HG03139 (cell line): ENCODE measurements around the gene ADCY5.

Source experiments
- ATAC-seq: cut with Tn5 transposase; IDR thresholded peaks from one replicate; pipeline ENCODE4 v1.9.1; 2021; ENCODE audit not compliant: unreplicated experiment

ADCY5 gene

GRCh38 chr3:123388042-123388441 is 60.8 kb downstream of the ADCY5 start:
- no peak for ATAC-seq

- ATAC-seq: no peak
Observed at GRCh38 chr3:123387532-123387931, 61.4 kb downstream of the ADCY5 start.

DNA sequence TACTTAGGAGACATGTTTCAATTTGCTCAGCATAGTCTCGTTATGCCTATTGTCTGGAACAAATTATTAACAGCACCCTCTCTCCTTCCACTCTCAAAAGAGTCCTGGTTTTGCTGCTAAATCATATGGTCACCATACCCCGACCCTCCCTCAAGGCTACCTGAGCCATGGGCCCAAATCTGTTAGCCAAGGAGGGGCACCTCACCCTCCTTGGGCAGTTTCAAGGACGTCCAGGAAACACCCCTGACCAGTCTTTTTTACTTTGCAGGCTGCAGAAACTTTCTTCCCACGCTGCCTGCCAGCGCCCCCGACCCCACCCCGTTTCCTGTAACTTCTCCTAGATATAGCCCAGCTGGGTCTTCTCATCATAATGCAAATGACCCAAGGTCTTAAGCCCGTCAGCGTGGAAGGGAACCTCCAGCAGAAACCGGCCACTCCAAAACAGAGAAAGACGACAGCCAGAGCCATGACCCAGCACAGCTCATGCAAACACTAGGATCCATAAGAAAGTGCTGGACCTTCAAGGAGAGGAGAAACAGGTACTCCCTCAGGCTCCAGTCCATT is 62.3 kb downstream of the ADCY5 start:
- ATAC-seq: no peak

GRCh38 chr3:123385981-123386380 is 62.9 kb downstream of the ADCY5 start:
- ATAC-seq: no peak

DNA sequence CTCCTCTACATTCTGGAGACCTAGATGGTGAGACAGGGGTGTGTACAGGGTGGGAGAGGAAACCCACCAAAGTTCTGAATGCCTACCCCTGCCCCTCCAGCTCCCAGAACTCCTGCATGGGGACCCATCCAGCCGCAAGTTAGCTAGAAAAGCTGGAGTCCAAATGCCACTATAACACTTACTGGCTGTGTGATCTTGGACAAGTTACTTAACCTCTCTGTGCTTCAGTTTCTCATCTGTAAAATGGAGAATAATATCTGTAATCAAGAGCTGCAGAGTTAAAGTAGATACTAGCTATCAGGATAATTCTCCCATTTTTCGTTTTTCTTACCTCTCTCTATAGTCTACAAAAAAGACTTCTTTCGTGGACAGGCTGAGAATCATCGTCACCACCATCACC is 63.4 kb downstream of the ADCY5 start:
- ATAC-seq: no peak

- ATAC-seq: no peak
Observed at GRCh38 chr3:123385001-123385401, 63.9 kb downstream of the ADCY5 start.

GRCh38 chr3:123384256-123384655 is 64.6 kb downstream of the ADCY5 start:
- no peak for ATAC-seq

DNA sequence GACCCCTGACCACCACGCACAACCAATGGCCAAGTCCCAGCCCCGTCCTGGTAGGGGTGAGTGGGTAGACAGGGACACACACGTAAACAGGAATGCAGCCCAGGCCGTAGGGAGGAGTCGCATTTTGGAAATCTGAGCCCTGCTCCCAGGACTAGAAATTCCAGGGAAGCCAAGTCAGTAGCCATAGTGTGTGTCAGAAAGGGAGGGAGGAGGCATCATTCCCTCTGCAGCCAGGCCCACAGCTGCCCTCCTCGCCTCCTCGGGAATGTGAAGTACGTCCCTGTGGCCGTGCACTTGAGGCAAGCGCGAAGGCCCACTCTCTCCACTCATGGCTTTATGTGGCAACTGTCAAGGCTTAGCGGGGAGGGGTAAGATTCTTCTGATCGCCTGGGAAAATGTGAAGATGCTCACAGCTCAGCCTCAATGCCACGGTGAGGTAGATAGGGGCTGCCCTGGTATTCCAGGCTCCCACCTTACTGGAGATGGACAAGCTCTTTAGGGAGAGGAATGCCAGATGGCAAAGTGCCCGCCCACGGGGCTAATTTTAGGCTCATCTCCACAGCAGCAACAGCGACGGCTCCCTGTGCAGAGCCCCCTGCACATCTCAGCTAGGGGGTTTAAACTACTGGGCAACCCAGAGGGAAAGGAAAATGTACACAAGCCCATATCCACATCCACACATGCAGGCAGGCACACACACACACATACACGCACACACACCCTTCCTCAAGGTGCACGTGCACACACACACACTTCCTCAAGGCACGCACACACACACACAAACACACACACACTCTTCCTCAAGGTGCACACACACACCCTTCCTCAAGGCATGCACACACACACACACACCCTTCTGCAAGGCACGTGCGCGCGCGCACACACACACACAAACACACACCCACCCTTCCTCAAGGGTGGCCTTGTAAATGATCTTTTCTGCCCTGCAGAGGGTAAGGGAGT is 65.5 kb downstream of the ADCY5 start:
- ATAC-seq: no peak

DNA sequence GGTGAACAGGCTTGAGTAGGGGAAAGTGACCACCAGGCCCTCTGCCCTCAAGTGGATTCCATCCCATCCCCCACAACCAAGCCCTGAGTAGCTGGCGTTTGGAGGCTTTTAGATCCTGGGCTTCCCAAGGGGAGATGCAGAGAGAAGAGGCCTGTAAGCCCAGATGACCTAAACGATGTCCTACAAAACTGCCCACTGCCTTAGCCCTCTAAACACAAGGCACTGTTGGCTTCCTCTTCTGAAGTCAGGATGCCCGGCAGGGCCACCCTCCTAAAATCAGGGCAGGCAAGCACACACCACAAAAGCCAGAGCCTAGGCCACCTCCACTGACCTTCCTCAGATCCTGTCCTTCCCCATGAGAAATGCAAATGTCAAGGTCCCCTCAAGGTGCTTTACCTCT is 68.6 kb downstream of the ADCY5 start:
- no peak for ATAC-seq

DNA sequence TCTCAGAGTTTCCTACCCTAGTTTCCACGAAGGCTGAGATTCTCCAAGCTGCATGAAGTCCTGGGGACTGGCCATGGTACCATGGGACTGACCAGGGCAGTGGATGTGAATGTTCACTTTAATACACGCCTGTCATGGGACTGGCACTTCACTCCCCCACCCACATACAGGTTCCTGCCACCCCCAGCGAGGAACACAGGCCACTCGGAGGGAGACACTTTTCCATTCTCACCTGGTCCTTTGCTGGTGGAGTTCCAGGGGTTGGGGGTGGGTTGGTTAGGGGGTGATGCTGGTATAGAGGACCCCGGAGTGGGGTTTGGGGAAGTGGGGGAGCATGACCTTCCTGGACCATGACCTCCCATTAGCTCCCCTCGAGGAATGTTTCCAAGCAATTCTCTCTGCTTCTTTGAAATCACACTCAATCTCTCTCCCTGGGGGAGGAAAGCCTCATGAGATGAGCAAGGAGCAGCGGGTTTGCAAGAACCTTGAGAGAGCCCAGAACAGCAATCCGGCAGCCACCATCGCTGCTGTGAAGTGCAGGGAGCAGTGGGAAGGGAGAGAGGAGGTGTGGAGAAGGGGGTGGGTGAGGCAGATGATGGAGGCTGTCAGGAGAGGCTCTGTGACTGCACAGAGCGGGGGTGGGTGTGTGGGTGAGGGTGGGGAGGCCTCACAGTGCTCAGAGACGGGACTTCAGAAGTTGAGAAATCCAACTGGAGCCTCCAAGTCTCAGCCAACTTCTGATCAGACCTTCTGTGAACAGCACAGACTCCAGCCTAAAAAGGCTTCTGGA is 69.7 kb downstream of the ADCY5 start:
- no peak for ATAC-seq

- ATAC-seq: no peak
Observed at GRCh38 chr3:123378409-123378915, 70.4 kb downstream of the ADCY5 start.

- no peak for ATAC-seq
Observed at GRCh38 chr3:123377243-123377740, 71.6 kb downstream of the ADCY5 start.

DNA sequence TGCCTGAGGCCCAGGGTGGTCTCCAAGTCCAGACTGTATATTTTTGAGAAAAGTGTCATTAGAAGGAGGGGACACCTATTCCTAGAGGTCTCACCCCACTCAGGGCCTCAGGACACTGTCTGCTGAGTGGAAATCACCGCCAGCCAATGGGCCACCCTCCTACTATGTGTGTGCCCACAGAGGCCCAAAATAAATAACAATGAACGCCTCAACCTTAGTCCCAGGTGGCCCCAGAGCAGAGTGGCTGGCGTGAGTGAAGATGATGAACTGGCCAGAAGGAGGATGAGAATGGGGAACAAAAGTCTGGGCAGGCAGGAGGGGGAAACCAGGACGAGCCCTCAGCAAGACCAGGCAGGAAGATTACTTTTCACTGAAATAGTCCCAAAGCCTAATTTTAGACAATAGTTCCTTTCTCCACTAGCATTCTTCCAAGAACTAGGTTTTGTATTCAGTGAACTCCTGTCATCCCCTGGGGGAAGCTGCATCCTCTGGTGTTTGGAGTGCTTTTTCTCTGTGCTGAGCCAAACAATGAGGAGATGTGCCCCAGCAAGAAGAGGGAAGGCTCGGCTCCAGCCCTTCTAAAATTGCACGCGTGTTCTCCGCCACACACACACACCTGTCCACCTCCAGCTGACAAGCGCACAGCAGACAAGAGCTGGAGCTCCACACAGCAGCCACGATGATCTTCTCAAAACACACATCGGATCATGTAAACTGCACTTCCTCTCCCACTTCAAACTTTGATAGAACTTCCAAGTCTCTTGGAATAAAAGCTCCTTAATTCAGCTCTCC is 72.2 kb downstream of the ADCY5 start:
- no peak for ATAC-seq

DNA sequence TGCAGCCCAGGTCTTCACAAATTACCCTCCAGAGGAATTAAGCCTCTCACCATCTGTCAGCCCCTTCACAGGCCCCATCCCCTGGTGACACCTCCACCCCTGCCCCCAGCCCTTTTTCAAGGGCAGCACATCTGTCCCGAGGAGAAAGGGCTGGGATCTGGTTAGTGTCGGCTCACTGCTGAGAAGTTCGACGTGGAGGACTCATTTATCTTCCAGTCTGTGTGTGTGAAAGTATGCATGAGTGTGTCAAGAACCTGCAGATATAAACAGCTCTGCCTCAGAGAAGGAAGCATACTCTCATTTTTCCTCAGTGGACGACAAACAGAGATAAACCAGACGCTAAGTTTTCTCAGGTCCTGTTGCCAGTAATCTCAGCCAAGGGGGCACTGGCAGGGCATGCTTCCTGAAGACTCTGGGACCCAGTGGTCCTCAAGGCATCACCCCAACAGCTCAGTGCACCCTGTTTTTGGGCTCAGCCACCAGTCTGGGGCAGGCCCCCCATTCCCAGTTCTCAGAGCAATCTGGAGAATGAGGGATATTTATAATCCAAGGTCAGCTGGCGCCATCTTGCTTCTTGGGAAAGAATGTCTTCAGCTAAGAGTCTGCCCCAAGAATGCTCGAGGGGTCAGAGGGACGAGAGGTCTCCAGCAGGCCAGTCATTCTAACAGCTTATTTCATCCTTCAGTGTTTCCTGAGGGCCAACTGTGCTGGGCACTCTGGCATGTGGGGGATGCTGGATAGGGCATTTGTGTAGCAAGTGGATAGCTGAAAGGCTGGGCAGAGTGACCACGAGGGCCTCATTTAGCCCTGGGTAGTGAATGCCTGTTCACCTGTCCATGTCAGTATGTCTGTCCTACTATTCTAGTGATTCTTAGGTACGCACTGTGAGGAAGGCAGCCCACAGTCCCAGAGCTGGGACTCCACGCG is 73.6 kb downstream of the ADCY5 start:
- no peak for ATAC-seq

DNA sequence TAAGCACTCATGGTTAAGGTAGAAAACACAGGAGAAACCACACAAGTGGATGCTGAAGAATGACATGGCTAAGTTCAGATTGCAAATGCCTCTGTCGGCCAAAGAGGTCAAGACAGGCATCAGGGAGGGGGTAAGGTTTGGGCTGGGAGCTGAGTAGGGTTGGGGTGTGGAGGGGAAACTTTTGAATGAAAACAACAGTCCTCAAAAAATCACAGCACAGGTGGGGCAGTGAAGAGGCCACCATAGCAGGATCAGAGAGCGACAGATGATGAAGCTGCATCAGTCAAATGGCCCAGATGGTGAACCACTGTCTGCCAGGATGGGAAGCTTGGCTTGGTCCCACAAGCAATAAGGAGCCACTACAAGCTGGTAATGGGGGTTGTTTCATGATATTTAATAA is 74.9 kb downstream of the ADCY5 start:
- ATAC-seq: no peak

DNA sequence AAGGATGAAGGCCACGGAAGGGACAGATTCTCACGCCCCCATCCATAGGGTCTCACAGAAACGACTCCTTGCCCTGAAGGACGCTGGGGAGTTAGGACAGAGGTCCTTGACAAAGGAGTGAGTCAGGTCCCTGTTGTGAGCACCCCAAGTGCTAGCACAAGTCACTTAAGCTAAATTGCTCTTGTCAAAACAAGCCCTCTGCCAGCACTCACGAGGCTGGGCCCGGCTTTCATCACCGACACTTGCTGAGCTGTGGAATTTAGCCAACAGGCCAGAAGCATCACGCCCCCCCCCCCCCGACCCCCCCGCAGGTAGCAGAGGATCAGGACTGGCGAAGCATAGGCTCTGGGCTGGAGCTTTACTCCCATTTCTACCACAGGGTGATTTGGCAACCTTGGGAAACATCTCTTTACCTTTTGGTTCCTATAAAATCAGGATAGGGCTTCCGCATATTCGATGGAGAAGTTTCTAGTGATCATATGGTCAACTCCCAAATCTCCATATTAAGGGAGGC is 75.4 kb downstream of the ADCY5 start:
- no peak for ATAC-seq

- ATAC-seq: no peak
Observed at GRCh38 chr3:123372686-123373473, 76.0 kb downstream of the ADCY5 start.
